ENCODE data around the gene MEN1.

DNA sequence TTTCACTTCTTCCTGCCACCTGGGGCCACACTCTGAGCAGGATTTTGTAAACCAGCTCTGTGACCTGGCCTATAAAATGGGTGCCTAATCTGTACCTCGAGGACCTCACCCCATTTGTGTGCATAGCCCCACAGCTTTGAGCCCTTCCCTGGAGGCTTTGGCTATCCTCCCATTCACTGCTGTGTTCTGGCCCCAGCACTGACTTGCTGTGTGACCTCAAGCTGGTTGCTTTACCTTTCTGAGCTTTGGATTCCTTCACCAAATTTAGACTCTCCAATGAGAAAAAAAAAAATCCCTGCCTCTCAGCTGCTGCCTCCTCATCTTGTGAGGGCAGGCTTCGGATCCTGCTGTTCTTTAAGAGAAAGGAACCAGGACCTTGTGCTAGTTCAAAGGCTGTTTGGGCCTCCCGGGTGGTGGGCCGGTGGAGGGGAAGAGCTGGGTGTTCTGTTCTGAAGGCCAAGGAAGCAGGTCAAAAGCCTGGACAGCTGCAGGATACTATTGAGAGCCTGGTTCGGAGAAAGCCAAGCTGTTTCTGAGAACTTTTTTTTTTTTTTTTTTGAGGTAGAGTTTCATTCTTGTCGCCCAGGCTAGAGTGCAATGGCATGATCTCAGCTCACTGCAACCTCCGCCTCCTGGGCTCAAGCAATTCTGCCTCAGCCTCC, 49.5 kb downstream of the MEN1 start:
- TF ChIP-seq EZH2 (optimal IDR thresholded peaks at IDR 0.05; ENCODE audit: low read depth, low read length) (no peak), EZH2phosphoT487 (IDR thresholded peaks at IDR 0.05; ENCODE audit: low read length) (no peak)
- TF ChIP-seq, protein P1, sequence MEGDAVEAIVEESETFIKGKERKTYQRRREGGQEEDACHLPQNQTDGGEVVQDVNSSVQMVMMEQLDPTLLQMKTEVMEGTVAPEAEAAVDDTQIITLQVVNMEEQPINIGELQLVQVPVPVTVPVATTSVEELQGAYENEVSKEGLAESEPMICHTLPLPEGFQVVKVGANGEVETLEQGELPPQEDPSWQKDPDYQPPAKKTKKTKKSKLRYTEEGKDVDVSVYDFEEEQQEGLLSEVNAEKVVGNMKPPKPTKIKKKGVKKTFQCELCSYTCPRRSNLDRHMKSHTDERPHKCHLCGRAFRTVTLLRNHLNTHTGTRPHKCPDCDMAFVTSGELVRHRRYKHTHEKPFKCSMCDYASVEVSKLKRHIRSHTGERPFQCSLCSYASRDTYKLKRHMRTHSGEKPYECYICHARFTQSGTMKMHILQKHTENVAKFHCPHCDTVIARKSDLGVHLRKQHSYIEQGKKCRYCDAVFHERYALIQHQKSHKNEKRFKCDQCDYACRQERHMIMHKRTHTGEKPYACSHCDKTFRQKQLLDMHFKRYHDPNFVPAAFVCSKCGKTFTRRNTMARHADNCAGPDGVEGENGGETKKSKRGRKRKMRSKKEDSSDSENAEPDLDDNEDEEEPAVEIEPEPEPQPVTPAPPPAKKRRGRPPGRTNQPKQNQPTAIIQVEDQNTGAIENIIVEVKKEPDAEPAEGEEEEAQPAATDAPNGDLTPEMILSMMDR (IDR thresholded peaks at IDR 0.05; ENCODE audit: low read length), result no peak
